ENCODE measurements around the gene TAC3.
"Not testable (repeated sequence)": the region's sequence is repeated elsewhere in the genome, so short reads cannot be mapped to it uniquely, and the experiment has no call there.

- TF ChIP-seq CTCF (conservative IDR thresholded peaks at IDR 0.05; ENCODE audit: low read length); EZH2phosphoT487 (IDR thresholded peaks at IDR 0.05; ENCODE audit: borderline replicate concordance): not testable (repeated sequence)
These were observed 33.6 kb downstream of the TAC3 start for GRCh38 chr12:56982578-56983236.

Measured in Loucy (cell line).